Measurements from ENCODE around the gene ARSB.

GRCh38 chr5:78813286-78813685 is 171.8 kb downstream of the ARSB start:
- TF ChIP-seq CTCF (IDR thresholded peaks at IDR 0.05; ENCODE audit: low read length) (no peak), EZH2 (IDR thresholded peaks at IDR 0.05; ENCODE audit: borderline replicate concordance, low read length) (no peak)

Data from OCI-LY1 (cell line).